Stimulated activated effector memory CD8-positive, alpha-beta T cell treated with anti-CD3 and anti-CD28 coated beads, Interleukin-12 subunit alpha, Interleukin-12 subunit beta, amount 100 ng/mL, for 72 hours (primary cell): ENCODE results near the gene CARS1.

ENCODE experiments used
- ATAC-seq: fragments of 150-1000 bp; cut with Tn5 transposase; 2 replicates; pipeline ENCODE4 v1.10.0; 2021
- DNase-seq, 2 donors: peaks; one replicate each; pipeline ENCODE4 v3.0.0; 2021 to 2022; ENCODE audit warnings: low spot score in 2 of 2
- H3K27ac Mint-ChIP-seq: one replicate; pipeline ENCODE4 v1.8.0; 2022; ENCODE audit warnings: mild to moderate bottlenecking, mixed read lengths
- H3K36me3 Mint-ChIP-seq: one replicate; pipeline ENCODE4 v1.8.0; 2022; ENCODE audit warnings: mild to moderate bottlenecking, mixed read lengths
- H3K4me1 Mint-ChIP-seq: one replicate; pipeline ENCODE4 v1.8.0; 2022; ENCODE audit warnings: mixed read lengths
- H3K4me3 Mint-ChIP-seq: one replicate; pipeline ENCODE4 v1.8.0; 2022; ENCODE audit warnings: mild to moderate bottlenecking, mixed read lengths
- H3K9me3 Mint-ChIP-seq: one replicate; pipeline ENCODE4 v1.8.0; 2022; ENCODE audit warnings: mixed read lengths

The CARS1 gene

DNA sequence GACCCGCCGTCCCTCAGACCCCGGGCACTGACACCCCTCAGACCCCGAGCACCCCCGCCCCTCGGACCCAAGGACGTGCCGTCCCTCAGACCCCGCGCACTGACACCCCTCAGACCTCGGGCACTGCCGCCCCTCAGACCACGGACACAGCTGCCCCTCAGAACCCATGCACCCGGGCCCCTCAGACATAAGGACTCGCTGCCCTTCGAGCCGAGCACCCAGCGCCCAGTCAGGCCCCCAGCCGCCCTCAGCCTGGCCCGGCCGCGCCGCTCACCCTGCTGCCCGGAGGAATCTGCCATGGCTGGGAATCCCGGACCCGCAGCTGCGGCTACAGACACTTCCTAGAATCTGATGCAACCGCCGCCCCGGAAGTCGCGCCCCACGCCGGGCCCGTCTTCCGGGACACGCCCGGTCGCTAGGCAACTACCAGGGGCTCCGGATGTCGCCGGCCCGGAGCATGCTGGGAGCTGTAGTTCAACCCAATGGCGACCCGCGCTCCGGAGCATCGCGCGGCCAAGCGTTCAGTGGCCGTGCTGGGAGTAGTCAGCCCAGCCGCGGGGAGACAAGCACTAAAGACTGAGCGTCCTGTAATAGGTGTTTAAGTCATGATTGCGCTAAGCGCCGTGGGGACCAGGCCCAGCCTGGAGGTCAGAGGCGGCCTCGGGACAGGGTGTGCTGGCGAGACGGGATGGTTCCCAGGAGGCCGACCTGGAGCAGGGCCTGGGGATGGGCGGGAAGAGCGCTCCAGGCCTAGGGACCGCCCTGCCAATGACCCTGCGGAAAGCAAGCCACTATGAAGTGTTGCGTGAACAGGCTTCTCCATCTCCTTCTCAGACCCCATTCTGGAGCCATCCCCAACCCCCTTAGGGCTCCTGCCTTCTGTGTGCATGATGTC lies at the start of gene CARS1:
TSS of gene CARS1 (minus strand) at position 355 of the 895 bp plus-strand sequence. CDS start at position 299, 56 bp downstream.
- Mint-ChIP-seq H3K9me3 (no peaks in the 10 kb centered on the region), H3K4me3 (peak within 1 kb of the TSS; percentile 85), H3K27ac (peak within 1 kb of the TSS; percentile 95), H3K4me1 (peaks cover 43% of the 10 kb centered on the region), H3K36me3 (peaks cover 52% of the 10 kb centered on the region)
- peak; percentile 85 to 94 for DNase-seq
- ATAC-seq: peak; percentile 99

DNA sequence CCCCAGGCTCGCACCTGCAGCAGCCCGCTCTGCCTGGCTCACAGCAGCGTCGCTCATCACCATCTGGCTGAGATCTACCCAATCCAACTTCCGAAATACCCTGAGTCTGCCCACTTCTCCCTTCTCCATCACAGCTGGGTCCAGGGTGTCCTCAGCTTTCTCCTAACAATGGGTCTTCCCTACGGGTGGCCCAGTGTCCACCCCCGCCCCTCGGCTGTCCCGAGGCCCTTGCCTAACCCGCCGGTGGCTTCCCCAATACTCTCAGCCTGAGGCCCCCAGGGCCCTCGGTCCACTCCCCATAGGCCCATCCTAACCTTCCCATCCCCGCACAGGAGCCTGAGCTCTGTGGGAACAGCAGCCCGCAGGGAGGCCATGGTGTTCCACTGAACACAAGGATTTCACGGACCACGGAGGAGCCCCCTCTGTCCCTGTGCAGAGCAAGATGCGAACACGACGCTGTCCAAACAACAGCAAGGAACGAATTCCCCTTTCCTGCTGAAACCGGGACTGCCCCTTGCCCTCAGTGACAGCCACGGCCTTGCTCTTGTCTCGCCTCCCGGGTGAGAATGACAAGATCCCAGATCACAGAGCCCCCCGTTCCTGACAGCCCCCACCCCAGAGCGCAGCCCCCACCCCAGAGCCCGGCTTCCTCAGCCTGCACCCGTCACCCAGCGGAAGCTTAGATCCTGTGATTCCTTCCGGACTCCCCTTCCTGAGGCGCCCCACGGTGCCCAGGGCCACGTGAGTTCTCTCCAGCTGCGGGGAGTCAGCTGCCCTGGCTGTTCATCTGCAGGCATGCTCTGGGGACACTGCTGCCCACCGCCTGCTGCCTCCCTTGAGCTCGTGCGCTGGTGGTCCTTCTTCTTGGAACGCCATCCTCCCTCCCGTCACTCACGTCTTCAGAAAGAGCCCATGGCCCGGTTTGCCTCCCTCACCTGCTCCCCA lies 48.8 kb upstream of the CARS1 start:
- peak overlapping the region; percentile 29 for H3K27ac Mint-ChIP-seq
- H3K4me1 Mint-ChIP-seq: peaks cover 33% of the 10 kb centered on the region
- peaks cover 6% of the 10 kb centered on the region for H3K36me3 Mint-ChIP-seq
- no peaks in the 10 kb centered on the region for H3K9me3 Mint-ChIP-seq
- ATAC-seq (no peak), DNase-seq (no peak)
- no peak overlapping the region for H3K4me3 Mint-ChIP-seq

DNA sequence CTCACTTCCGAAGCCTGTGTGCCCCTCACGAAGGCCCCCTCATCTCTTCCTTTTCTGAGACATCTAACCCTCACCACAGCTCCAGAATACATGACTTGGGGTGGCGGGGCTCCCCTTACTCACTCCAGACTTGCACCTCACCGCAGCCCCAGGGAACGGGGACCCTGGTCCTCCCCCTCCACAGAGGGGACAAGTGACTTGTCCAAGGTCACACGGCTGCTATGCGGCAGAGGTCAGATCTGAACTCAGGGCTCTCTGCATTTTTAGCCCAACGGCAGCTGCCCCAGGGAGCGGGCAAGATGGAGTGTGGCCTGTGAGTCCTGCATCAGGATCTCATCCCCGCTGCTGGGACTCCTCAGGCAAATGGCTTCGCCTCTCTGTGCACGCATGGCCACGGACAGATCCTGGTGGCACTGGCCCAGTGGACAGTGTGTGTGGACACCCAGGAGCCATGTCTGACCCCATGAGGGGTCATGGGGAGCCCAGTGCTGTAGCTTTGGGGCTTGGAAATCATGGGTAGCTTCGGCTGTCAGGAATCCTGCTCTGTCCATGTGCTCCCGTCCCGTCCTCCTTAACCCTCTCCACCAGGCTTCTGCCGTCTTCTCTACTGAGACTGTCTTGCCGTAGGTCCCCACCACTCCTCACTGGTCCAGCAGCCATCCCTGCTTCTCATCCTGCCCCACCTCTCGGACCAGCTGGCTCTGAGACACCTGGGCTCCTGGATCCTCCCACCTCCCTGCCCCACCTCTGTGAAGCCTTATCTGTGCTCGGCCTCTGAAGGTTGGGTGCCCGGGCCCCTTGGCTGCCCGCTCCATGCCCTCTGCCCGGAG lies 48.0 kb upstream of the CARS1 start:
- ATAC-seq: no peak
- peaks cover 26% of the 10 kb centered on the region for H3K4me1 Mint-ChIP-seq
- no peaks in the 10 kb centered on the region for H3K9me3 Mint-ChIP-seq

DNA sequence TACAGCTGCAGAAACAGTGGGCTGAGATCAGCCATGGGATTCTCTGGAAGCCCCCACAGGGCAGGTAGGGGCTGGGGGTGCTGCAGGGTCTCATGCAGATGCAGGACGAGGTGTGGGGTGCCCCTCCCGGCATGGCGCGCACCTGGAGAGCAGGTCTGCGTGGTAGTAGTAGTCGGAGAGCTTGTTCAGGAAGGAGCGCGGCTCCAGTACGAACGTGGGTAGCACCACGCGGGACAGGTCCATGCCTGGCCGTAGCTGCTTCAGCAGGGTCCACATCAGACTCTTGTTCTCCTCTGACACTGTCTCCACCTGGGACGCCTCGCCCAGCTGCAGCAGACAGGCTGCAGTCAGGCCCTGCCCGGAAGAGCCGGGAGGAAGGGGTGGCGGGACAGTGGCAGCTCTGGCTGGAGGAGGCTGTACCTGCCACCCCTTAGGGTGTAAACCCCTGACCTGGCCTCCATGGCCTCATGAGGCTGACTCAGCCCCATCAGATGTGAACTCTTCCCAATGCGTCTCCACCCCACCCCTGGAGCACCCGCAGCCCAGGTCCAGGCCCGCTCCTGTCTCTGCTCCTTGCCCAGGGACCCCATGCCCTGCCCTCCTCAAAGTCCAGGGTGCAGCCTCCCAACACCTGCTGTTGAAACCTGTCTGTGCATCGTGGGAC lies 47.0 kb upstream of the CARS1 start:
- ATAC-seq (no peak), DNase-seq (no peak)
- Mint-ChIP-seq H3K4me1 (peaks cover 26% of the 10 kb centered on the region), H3K36me3 (peaks cover 6% of the 10 kb centered on the region), H3K27ac (no peak overlapping the region), H3K9me3 (no peaks in the 10 kb centered on the region), H3K4me3 (no peak overlapping the region)

More for the DNA sequence above, 48.0 kb upstream of the CARS1 start:
- Mint-ChIP-seq H3K36me3 (peaks cover 6% of the 10 kb centered on the region), H3K4me3 (no peak overlapping the region), H3K27ac (peak overlapping the region; percentile 29)
- DNase-seq: no peak

DNA sequence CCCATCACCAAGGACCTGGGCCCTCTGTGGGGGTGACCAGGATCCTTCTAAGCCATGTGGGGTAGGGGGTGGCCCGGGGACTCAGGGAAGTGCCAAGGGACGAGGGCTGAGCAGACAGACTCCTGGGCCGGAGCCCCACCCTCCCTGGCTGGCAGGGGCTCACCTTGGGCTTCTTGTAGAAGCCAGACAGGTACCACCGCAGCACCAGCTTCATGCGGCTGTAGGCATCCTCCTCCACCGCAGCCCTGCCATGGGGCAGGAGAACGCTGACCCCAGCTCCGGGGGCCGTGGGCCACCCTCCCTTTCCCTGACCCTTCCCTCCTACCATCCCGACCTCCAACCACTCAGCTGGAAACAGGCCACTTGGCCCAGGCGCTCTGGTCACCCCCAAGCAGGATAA lies 45.9 kb upstream of the CARS1 start:
- DNase-seq (no peak), ATAC-seq (no peak)
- Mint-ChIP-seq H3K9me3 (no peaks in the 10 kb centered on the region), H3K36me3 (peaks cover 6% of the 10 kb centered on the region), H3K4me3 (no peak overlapping the region), H3K27ac (no peak overlapping the region), H3K4me1 (peaks cover 34% of the 10 kb centered on the region)

DNA sequence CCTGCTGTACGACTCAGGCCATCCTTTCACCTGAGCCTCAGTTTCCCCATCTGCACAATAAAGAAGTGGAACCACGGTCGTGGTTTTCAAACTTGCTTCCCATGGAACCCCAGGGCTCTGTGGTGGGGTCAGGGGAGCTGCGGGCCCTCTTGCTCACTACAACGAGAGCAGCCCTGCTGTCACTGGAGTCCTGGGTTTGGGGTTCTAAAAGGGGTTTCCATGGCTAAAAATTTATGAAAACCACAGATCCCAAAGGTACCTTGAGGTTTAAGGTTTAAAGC lies 45.4 kb upstream of the CARS1 start:
- H3K36me3 Mint-ChIP-seq: peaks cover 6% of the 10 kb centered on the region
- no peak overlapping the region for H3K4me3 Mint-ChIP-seq
- peaks cover 37% of the 10 kb centered on the region for H3K4me1 Mint-ChIP-seq
- ATAC-seq (no peak), DNase-seq (no peak)
- H3K27ac Mint-ChIP-seq: no peak overlapping the region
- no peaks in the 10 kb centered on the region for H3K9me3 Mint-ChIP-seq

DNA sequence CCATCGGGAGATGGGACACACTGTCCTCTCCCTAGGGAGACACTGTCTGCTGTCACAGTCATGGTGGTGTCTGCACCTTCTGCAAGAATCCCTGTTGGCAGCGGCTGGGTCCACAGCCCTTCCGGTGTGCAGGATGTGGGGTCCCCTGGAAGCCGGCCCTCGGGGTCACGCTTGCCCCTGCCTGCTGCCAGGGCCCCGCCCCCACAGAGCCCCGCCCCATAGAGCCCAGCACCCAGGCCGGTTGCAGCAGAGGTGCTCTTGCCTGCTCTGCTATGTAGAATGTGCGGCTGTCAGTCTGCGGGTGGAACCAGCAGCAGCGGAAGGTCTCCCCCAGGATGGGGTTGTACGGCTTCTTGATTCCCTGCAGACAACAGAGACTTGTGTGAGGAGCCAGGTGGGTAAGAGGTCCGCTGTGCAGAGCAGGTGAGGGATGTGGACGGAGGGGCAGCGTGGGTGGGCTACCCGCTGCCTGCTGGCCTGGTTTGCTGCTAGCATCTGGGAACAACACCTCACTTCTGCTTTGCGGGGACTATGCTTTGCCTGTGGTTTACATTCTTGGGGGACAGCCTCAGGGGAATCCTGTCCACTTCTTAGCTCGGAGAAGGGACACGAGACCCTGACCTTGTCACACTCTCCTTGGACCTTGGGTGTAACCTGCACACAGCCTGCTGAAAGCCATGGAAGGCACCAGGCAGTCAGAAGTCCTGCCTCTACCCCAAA lies 44.9 kb upstream of the CARS1 start:
- H3K4me3 Mint-ChIP-seq: no peak overlapping the region
- H3K9me3 Mint-ChIP-seq: no peaks in the 10 kb centered on the region
- peaks cover 6% of the 10 kb centered on the region for H3K36me3 Mint-ChIP-seq
- H3K27ac Mint-ChIP-seq: peak overlapping the region; percentile 67
- peaks cover 37% of the 10 kb centered on the region for H3K4me1 Mint-ChIP-seq
- ATAC-seq (no peak), DNase-seq (no peak)

DNA sequence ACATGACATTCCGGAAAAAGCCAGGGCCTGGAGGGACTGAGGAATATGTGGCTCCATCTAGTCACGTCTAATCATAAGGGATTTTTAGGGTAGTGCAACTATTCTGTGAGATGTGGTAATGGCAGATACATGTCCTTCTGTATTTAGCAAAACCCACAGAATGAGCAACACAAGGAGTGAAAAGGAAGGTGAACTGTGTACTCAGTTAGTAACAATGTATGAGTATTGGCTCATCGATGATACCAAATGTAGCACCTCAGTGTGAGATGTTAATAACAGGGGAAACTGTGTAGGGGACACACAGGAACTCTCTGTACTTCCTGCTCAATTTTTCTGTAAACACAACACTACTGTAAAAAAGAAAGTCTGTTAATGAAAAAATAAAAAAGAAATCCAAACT lies 42.0 kb upstream of the CARS1 start:
- peak overlapping the region; percentile 88 for H3K27ac Mint-ChIP-seq
- ATAC-seq (peak; percentile 73), DNase-seq (no peak)
- H3K4me1 Mint-ChIP-seq: peaks cover 25% of the 10 kb centered on the region
- H3K4me3 Mint-ChIP-seq: peak overlapping the region; percentile 15
- H3K36me3 Mint-ChIP-seq: peaks cover 7% of the 10 kb centered on the region
- no peaks in the 10 kb centered on the region for H3K9me3 Mint-ChIP-seq

DNA sequence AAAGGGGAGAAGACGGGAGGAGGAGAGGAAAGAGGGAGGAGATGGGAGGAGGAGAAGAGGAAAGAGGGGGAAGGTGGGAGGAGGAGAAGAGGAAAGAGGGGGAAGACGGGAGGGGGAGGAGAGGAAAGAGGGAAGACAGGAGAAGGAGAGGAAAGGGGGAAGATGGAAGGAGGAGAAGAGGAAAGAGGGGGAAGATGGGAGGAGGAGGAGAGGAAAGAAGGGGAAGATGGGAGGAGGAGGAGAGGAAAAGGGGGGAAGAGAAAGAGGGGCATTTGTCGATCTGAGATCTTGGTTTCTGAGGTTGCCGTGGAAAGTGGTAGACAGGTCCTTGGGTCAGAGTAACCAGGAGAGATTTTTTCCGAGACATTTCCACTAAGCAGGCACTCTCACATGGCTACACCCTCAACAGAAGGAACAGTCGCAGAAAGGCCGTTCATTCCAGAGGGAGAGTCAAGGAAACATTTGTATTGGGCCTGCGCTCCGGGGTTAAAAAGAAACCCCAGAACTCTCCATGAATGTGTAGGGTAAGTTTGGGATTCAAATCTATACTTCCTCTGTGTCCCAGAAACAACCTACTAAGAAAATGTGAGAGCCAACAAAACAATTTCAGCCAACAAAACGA lies 39.8 kb upstream of the CARS1 start:
- Mint-ChIP-seq H3K9me3 (no peaks in the 10 kb centered on the region), H3K27ac (peak overlapping the region; percentile 30), H3K4me3 (no peak overlapping the region), H3K4me1 (peaks cover 26% of the 10 kb centered on the region), H3K36me3 (peaks cover 8% of the 10 kb centered on the region)
- no peak for DNase-seq
- no peak for ATAC-seq

DNA sequence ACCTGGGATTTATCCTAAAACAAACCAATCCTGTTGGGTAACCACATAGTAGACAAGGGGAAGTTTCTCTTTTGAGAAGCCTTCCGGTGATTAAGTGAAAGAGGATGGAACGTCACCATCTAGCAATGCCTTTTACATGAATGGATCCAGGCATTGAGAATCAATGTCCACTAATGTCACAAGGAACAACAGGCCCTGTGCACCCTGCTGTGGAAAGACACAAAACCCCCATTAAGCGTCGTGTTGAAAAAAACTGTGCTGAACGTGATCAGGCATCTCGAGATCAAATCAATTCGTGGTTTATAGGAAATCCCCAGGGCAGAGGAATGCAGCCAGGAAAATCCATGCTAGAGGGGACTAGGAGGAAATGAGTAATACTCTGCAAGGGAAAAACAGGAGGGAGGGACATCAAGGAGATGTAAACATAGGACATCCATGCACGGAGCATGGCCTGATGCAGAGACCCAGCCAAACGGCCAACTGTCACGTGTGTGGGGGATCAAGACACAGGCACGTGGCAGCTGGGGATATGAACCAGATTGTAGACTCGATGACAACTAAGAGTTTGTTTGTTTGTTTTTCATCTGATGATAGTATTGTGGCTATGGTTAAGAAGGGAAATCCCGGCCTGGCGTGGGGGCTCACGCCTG lies 38.6 kb upstream of the CARS1 start:
- ATAC-seq (no peak), DNase-seq (no peak)
- no peaks in the 10 kb centered on the region for H3K9me3 Mint-ChIP-seq
- H3K36me3 Mint-ChIP-seq: peaks cover 12% of the 10 kb centered on the region
- peak overlapping the region; percentile 62 for H3K27ac Mint-ChIP-seq
- no peak overlapping the region for H3K4me3 Mint-ChIP-seq
- peaks cover 27% of the 10 kb centered on the region for H3K4me1 Mint-ChIP-seq

DNA sequence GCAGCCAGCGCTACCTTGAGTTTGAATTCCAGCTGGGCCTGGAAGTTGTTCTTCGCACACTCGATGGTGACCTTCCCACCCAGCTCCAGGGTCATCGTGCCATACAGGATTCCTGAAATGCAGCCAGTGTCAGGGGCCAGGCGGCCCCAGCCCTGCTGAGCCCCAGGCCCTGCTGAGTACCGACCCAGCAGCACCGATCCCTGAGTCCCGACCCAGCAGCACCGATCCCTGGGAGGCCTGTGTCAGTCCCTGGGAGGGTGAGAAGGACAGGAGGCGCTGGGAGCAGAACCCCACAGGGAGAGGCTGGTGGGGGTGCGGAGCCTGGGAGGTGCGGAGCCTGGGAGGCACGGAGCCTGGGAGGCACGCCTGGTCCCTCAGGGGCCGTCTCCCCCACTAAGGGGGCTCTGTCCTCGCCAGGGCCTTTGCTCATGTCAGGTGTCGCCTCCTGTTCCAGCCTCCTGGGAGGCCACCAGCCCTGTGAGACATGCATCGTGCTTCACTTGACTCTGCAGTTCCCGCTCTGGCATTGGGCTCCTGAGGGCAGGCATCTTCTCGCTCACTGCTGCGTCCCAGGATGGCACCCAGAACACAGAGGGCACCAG lies 37.1 kb upstream of the CARS1 start:
- DNase-seq: no peak
- no peak overlapping the region for H3K4me3 Mint-ChIP-seq
- peaks cover 12% of the 10 kb centered on the region for H3K36me3 Mint-ChIP-seq
- H3K4me1 Mint-ChIP-seq: peaks cover 24% of the 10 kb centered on the region
- no peaks in the 10 kb centered on the region for H3K9me3 Mint-ChIP-seq
- ATAC-seq: no peak
- no peak overlapping the region for H3K27ac Mint-ChIP-seq

DNA sequence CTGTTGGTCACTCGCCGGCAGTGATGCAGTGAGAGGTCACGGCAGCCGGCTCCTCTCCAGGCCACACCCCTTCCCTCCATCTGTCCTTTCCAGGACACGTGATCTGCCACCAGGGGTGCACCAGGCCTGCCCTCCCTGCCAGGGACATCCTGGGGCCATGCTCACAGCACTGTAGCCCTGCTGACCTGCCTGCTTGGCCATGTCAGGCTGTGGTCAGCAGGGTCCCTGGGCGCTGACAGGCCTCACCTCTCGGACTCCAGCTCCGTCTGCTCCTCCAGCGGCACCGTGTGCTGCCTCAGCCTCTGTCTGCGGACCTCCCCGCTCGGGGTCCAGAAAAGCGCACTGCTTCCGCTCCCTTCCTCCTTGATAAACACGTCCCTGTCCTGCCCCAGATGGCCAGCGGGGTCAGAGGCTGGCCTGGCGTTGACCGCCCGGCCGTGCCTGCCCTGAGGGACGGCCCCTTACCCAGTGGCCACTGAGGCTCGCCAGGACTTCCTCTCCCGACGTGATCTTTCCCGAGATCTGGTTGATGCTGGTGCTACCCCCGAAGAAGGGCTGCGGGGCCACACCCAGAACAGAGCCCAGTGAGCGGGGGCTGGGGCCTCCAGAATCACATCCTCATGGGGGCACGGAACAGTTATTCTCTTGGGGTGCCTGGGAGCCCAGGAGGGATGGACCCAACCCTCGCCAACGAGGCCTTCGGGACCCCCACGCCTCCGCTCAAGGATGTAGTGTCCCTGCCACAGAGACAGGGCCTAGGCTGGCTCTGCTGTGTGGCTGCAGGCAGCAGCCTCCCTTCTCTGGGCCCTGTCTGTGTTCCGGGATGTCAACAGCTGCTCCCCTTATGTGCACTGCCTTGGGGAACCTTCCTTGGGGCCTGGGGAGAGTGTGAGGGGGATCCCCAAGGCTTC lies 36.3 kb upstream of the CARS1 start:
- Mint-ChIP-seq H3K9me3 (no peaks in the 10 kb centered on the region), H3K4me3 (no peak overlapping the region), H3K4me1 (peaks cover 19% of the 10 kb centered on the region), H3K27ac (no peak overlapping the region), H3K36me3 (peaks cover 12% of the 10 kb centered on the region)
- ATAC-seq: no peak
- DNase-seq: no peak
